ENCODE measurements around the gene TGFBRAP1. TPM values are rescaled to one million over a fixed set of nuclear protein-coding genes. Genes with fewer than 3 reads are reported as not detected.

Gene TGFBRAP1
- total and polyA plus RNA-seq, 9 of the 15 experiments (the other 6 are each of a cell fraction or from before 2014, with no cell fraction given): 3.7 to 18.0 (median 11.0) TPM

DNA sequence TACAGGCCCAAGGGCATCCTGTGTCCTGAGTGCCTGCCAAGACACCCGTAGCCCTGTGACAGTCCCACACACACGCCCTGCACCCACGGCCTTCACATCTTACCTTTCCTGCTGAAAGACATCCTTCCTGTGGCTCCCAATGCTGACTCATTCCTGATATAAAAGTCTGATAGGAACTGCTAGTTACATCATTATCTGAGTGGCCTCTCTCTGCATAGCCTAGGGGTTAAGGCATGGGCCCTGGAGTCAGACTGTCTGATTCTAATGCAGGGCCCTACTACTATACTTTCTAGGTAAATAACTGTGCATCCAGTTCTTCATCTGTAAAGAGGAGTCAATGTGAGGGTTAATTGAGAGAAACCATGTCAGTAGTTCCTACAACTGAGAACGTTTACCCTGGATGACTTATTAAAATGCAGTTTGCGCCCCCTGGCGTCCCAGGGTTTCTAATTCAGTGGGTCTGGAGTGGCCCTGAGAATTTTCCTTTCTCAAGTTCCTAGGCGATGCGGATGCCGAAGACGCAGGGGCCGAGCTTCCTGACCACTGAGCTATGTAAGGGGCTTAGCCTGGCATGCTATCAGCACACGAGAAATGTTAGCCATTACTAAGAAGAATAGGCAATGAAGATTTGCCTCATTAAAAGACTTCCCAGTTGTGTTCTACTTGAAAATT is 94.0 kb downstream of the TGFBRAP1 start (continued):
- TF ChIP-seq ZNF174 (CRISPR knock-in tag; IDR thresholded peaks at IDR 0.05): no peak
- TF ChIP-seq BCOR (IDR thresholded peaks at IDR 0.05): no peak
- TF ChIP-seq, protein P1, sequence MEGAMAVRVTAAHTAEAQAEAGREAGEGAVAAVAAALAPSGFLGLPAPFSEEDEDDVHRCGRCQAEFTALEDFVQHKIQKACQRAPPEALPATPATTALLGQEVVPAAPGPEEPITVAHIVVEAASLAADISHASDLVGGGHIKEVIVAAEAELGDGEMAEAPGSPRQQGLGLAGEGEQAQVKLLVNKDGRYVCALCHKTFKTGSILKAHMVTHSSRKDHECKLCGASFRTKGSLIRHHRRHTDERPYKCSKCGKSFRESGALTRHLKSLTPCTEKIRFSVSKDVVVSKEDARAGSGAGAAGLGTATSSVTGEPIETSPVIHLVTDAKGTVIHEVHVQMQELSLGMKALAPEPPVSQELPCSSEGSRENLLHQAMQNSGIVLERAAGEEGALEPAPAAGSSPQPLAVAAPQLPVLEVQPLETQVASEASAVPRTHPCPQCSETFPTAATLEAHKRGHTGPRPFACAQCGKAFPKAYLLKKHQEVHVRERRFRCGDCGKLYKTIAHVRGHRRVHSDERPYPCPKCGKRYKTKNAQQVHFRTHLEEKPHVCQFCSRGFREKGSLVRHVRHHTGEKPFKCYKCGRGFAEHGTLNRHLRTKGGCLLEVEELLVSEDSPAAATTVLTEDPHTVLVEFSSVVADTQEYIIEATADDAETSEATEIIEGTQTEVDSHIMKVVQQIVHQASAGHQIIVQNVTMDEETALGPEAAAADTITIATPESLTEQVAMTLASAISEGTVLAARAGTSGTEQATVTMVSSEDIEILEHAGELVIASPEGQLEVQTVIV (CRISPR knock-in tag; IDR thresholded peaks at IDR 0.05; ENCODE audit: borderline replicate concordance): no peak
- TF ChIP-seq, protein P2, sequence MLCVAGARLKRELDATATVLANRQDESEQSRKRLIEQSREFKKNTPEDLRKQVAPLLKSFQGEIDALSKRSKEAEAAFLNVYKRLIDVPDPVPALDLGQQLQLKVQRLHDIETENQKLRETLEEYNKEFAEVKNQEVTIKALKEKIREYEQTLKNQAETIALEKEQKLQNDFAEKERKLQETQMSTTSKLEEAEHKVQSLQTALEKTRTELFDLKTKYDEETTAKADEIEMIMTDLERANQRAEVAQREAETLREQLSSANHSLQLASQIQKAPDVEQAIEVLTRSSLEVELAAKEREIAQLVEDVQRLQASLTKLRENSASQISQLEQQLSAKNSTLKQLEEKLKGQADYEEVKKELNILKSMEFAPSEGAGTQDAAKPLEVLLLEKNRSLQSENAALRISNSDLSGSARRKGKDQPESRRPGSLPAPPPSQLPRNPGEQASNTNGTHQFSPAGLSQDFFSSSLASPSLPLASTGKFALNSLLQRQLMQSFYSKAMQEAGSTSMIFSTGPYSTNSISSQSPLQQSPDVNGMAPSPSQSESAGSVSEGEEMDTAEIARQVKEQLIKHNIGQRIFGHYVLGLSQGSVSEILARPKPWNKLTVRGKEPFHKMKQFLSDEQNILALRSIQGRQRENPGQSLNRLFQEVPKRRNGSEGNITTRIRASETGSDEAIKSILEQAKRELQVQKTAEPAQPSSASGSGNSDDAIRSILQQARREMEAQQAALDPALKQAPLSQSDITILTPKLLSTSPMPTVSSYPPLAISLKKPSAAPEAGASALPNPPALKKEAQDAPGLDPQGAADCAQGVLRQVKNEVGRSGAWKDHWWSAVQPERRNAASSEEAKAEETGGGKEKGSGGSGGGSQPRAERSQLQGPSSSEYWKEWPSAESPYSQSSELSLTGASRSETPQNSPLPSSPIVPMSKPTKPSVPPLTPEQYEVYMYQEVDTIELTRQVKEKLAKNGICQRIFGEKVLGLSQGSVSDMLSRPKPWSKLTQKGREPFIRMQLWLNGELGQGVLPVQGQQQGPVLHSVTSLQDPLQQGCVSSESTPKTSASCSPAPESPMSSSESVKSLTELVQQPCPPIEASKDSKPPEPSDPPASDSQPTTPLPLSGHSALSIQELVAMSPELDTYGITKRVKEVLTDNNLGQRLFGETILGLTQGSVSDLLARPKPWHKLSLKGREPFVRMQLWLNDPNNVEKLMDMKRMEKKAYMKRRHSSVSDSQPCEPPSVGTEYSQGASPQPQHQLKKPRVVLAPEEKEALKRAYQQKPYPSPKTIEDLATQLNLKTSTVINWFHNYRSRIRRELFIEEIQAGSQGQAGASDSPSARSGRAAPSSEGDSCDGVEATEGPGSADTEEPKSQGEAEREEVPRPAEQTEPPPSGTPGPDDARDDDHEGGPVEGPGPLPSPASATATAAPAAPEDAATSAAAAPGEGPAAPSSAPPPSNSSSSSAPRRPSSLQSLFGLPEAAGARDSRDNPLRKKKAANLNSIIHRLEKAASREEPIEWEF (CRISPR knock-in tag; IDR thresholded peaks at IDR 0.05): no peak
- TF ChIP-seq ELF2 (CRISPR knock-in tag; IDR thresholded peaks at IDR 0.05): no peak
- TF ChIP-seq, protein P3, sequence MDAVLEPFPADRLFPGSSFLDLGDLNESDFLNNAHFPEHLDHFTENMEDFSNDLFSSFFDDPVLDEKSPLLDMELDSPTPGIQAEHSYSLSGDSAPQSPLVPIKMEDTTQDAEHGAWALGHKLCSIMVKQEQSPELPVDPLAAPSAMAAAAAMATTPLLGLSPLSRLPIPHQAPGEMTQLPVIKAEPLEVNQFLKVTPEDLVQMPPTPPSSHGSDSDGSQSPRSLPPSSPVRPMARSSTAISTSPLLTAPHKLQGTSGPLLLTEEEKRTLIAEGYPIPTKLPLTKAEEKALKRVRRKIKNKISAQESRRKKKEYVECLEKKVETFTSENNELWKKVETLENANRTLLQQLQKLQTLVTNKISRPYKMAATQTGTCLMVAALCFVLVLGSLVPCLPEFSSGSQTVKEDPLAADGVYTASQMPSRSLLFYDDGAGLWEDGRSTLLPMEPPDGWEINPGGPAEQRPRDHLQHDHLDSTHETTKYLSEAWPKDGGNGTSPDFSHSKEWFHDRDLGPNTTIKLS (IDR thresholded peaks at IDR 0.05; ENCODE audit: borderline replicate concordance, low read depth): no peak
- TF ChIP-seq, protein P4, sequence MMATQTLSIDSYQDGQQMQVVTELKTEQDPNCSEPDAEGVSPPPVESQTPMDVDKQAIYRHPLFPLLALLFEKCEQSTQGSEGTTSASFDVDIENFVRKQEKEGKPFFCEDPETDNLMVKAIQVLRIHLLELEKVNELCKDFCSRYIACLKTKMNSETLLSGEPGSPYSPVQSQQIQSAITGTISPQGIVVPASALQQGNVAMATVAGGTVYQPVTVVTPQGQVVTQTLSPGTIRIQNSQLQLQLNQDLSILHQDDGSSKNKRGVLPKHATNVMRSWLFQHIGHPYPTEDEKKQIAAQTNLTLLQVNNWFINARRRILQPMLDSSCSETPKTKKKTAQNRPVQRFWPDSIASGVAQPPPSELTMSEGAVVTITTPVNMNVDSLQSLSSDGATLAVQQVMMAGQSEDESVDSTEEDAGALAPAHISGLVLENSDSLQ (IDR thresholded peaks at IDR 0.05): no peak
- TF ChIP-seq PCBP1 (IDR thresholded peaks at IDR 0.05; ENCODE audit: low read depth, low read length, poor library complexity, severe bottlenecking): no peak
- TF ChIP-seq FOS (IDR thresholded peaks at IDR 0.05; ENCODE audit: extremely low read depth, insufficient read length): no peak
- no peak for TF ChIP-seq SMAD2 (IDR thresholded peaks at IDR 0.05; ENCODE audit: low read depth, low read length)
- peak; percentile 65; the same call in 1 of the 2 replicates for TF ChIP-seq SMARCE1 (IDR thresholded peaks at IDR 0.05)
- TF ChIP-seq EZH2 (IDR thresholded peaks at IDR 0.05; ENCODE audit: borderline replicate concordance, low read depth, low read length): no peak
- no peak for TF ChIP-seq POU5F1 (IDR thresholded peaks at IDR 0.05; ENCODE audit: borderline replicate concordance, low read depth, low read length, partially characterized antibody)
- no peak for TF ChIP-seq KDM5B (IDR thresholded peaks at IDR 0.05; ENCODE audit: insufficient replicate concordance, low read depth, low read length)
- no peak for TF ChIP-seq NFE2L1 (tag; IDR thresholded peaks at IDR 0.05; ENCODE audit: borderline replicate concordance, low read depth)
- TF ChIP-seq PHF21A (IDR thresholded peaks at IDR 0.05; ENCODE audit: borderline replicate concordance, low read depth): no peak
- no peak for TF ChIP-seq ARID2 (IDR thresholded peaks at IDR 0.05)
